ENCODE results near the gene HECTD2. TPM values are rescaled to one million over a fixed set of nuclear protein-coding genes. Genes with fewer than 3 reads are reported as not detected.

HECTD2 gene
- total RNA-seq, 2 experiments from 2014 or later: 0.16 to 0.78 TPM

DNA sequence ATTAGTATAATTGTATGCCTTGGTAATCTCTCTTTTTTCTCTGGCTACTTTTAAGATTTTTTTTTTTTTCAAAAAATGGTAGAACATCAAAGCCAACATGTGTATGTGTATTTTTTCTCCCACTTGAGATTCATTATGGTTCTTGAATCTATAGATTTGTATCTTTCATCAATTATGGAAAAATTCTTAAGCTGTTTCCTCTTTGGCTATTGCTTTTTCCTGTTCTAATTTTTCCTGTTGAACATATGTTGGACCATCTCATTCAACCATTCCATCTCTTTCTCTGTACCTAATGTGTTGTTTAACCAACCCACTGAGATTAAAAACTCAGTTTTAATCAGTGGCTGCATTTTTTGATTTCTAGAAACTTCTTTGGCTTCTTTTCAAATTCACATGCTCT lies 107.2 kb downstream of the HECTD2 start:
- TF ChIP-seq EZH2phosphoT487 (IDR thresholded peaks at IDR 0.05; ENCODE audit: borderline replicate concordance, low read depth, low read length): no peak
- TF ChIP-seq, protein P1, sequence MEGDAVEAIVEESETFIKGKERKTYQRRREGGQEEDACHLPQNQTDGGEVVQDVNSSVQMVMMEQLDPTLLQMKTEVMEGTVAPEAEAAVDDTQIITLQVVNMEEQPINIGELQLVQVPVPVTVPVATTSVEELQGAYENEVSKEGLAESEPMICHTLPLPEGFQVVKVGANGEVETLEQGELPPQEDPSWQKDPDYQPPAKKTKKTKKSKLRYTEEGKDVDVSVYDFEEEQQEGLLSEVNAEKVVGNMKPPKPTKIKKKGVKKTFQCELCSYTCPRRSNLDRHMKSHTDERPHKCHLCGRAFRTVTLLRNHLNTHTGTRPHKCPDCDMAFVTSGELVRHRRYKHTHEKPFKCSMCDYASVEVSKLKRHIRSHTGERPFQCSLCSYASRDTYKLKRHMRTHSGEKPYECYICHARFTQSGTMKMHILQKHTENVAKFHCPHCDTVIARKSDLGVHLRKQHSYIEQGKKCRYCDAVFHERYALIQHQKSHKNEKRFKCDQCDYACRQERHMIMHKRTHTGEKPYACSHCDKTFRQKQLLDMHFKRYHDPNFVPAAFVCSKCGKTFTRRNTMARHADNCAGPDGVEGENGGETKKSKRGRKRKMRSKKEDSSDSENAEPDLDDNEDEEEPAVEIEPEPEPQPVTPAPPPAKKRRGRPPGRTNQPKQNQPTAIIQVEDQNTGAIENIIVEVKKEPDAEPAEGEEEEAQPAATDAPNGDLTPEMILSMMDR (conservative IDR thresholded peaks at IDR 0.05; ENCODE audit: low read length): no peak
- no peak overlapping the region for H3K4me3 ChIP-seq (ENCODE audit: low read depth, low read length, poor library complexity, severe bottlenecking)
- no peaks in the 10 kb centered on the region for H3K4me1 ChIP-seq (ENCODE audit: insufficient read depth, low read length, poor library complexity, severe bottlenecking)
- H3K79me2 ChIP-seq (ENCODE audit: insufficient read depth, low read depth, low read length): no peaks in the 10 kb centered on the region
- H2AFZ ChIP-seq (ENCODE audit: low read length): no peak overlapping the region
- no peaks in the 10 kb centered on the region for H4K20me1 ChIP-seq (ENCODE audit: insufficient read depth, low read length)
- H3K4me2 ChIP-seq (ENCODE audit: low read length): no peak overlapping the region
- no peak overlapping the region for H3K27ac ChIP-seq (ENCODE audit: low read depth, low read length, poor library complexity, severe bottlenecking)
- H3K9me3 ChIP-seq (ENCODE audit: low read length): no peaks in the 10 kb centered on the region
- no peaks in the 10 kb centered on the region for H3K9me2 ChIP-seq (ENCODE audit: insufficient read depth, low read length)
- no peak for DNase-seq (ENCODE audit: low spot score)
- ChIA-PET CTCF (ENCODE audit: unreplicated experiment) (no interaction called here), POLR2A (no interaction called here)
- intact Hi-C loops (cut with micrococcal nuclease; ENCODE audit: unreplicated experiment): no loop called here
- BruUV-seq (replicated peaks): no TSS peak
- H3K36me3 ChIP-seq (ENCODE audit: insufficient read depth, low read length): no peaks in the 10 kb centered on the region

DNA sequence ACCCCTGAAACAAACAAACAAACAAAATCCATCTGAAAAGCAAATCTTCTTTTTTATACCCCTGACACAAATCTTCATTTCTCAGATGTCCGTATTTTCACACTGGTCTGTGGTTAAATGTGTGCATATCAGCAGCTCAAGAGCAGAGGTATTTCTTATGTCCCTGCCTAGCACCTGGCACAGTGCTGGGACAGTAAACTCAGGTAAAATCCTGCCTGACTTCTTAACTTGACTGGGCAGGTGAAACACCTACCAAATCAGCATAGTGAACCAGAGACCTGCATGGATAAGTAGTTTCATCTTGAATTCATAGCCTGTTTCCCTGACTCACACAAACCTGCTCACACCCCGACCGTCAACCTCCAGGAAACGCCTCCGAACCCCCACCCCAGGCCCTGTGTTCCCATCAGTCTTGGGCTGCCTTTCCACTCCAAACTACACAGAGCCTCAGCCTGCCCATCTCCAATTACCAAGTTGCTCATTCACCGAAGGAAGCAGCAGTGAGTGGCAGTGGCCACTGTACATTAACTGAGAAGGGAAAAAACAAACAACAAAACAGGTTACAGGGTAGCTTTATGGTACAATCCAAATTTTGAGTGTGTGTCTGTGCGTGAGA lies 109.9 kb downstream of the HECTD2 start:
- H3K4me1 ChIP-seq (ENCODE audit: insufficient read depth, low read length, poor library complexity, severe bottlenecking): no peaks in the 10 kb centered on the region
- no peak overlapping the region for H3K4me3 ChIP-seq (ENCODE audit: low read depth, low read length, poor library complexity, severe bottlenecking)
- intact Hi-C loops (cut with micrococcal nuclease; ENCODE audit: unreplicated experiment): no loop called here
- ChIA-PET POLR2A (no interaction called here), CTCF (ENCODE audit: unreplicated experiment) (no interaction called here)
- no peaks in the 10 kb centered on the region for H3K9me2 ChIP-seq (ENCODE audit: insufficient read depth, low read length)
- H3K9me3 ChIP-seq (ENCODE audit: low read length): no peaks in the 10 kb centered on the region
- H3K36me3 ChIP-seq (ENCODE audit: insufficient read depth, low read length): no peaks in the 10 kb centered on the region
- no TSS peak for BruUV-seq (replicated peaks)
- H4K20me1 ChIP-seq (ENCODE audit: insufficient read depth, low read length): no peaks in the 10 kb centered on the region
- H3K79me2 ChIP-seq (ENCODE audit: insufficient read depth, low read depth, low read length): no peaks in the 10 kb centered on the region
- no peak for DNase-seq (ENCODE audit: low spot score)
- no peak overlapping the region for H2AFZ ChIP-seq (ENCODE audit: low read length)
- H3K27ac ChIP-seq (ENCODE audit: low read depth, low read length, poor library complexity, severe bottlenecking): no peak overlapping the region
- TF ChIP-seq, protein P1 (conservative IDR thresholded peaks at IDR 0.05; ENCODE audit: low read length): no peak
- TF ChIP-seq EZH2phosphoT487 (IDR thresholded peaks at IDR 0.05; ENCODE audit: borderline replicate concordance, low read depth, low read length): no peak
- H3K4me2 ChIP-seq (ENCODE audit: low read length): no peak overlapping the region

DNA sequence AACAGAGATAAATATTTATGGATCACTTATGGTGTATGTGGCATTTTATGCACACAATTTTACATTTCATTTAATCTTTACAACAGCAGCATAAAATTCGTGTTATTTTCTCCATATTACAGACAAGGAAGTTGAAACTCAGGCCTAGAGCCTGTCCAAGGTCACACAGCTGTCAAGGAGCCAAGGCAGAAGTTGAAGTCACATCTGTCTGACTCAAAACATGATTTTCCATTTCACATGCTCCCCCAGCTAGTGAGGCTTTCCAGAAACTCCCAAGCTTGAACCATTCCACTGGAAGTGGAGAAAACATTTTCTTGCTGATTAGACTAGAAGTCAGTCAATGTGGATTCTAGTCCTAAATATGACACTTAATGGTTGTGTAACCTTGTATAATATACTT lies 110.5 kb downstream of the HECTD2 start:
- Histone ChIP-seq H3K36me3 (ENCODE audit: insufficient read depth, low read length) (no peaks in the 10 kb centered on the region), H4K20me1 (ENCODE audit: insufficient read depth, low read length) (no peaks in the 10 kb centered on the region), H3K4me2 (ENCODE audit: low read length) (no peak overlapping the region), H3K4me3 (ENCODE audit: low read depth, low read length, poor library complexity, severe bottlenecking) (no peak overlapping the region), H3K9me2 (ENCODE audit: insufficient read depth, low read length) (no peaks in the 10 kb centered on the region), H3K4me1 (ENCODE audit: insufficient read depth, low read length, poor library complexity, severe bottlenecking) (no peaks in the 10 kb centered on the region), H3K27ac (ENCODE audit: low read depth, low read length, poor library complexity, severe bottlenecking) (no peak overlapping the region), H3K9me3 (ENCODE audit: low read length) (no peaks in the 10 kb centered on the region), H3K79me2 (ENCODE audit: insufficient read depth, low read depth, low read length) (no peaks in the 10 kb centered on the region), H2AFZ (ENCODE audit: low read length) (no peak overlapping the region)
- no TSS peak for BruUV-seq (replicated peaks)
- intact Hi-C loops (cut with micrococcal nuclease; ENCODE audit: unreplicated experiment): no loop called here
- ChIA-PET POLR2A (no interaction called here), CTCF (ENCODE audit: unreplicated experiment) (no interaction called here)
- no peak for DNase-seq (ENCODE audit: low spot score)
- no peak for TF ChIP-seq EZH2phosphoT487 (IDR thresholded peaks at IDR 0.05; ENCODE audit: borderline replicate concordance, low read depth, low read length)
- TF ChIP-seq, protein P1 (conservative IDR thresholded peaks at IDR 0.05; ENCODE audit: low read length): no peak
